B cell (primary cell): ENCODE data around the gene IZUMO1. TPM values are rescaled to one million over a fixed set of nuclear protein-coding genes. Genes with fewer than 3 reads are reported as not detected.

ENCODE experiments used
- ATAC-seq: fragments of 200-7000 bp; cut with Tn5 transposase; one replicate; pipeline ENCODE4 v1.10.0; 2021; ENCODE audit warnings: low read depth, mild to moderate bottlenecking, moderate number of reproducible peaks, moderate library complexity
- CTCF ChIA-PET: fragments of 350-600 bp; sonication (Branson Sonifier 250); formaldehyde crosslinking; loops from one replicate; lab custom pipeline; 2021; ENCODE audit warnings: antibody characterized with exemption, inconsistent platforms; lab: Charles Lee
- POLR2A ChIA-PET: fragments of 350-600 bp; sonication (Branson Sonifier 250); formaldehyde crosslinking; loops from one replicate; lab custom pipeline; 2021; ENCODE audit warnings: antibody characterized with exemption; lab: Charles Lee
- DNase-seq: peaks from one replicate; pipeline ENCODE4 v3.0.0; 2013
- H2AFZ ChIP-seq: 2 replicates; pipeline ENCODE4 v1.6.1; 2012; ENCODE audit warnings: mild to moderate bottlenecking, low read depth, low read length; ENCODE audit not compliant: insufficient read depth, poor library complexity, severe bottlenecking
- H3K27ac ChIP-seq, 2 donors: 1 replicate in 1 of 2; 2 replicates in 1 of 2; pipeline ENCODE4 v1.5.1; 2012 to 2013; ENCODE audit warnings: low read length in 2 of 2, mild to moderate bottlenecking in 2 of 2, moderate library complexity in 1 of 2
- H3K27me3 ChIP-seq, 4 experiments: fragments of 200-600 bp in 1 of 4; sonication (generic) in 1 of 4; replicated peaks in 1 of 4; 1 replicate in 2 of 4; 2 replicates in 2 of 4; pipeline versions ENCODE4 v1.6.1 to v1.7.0; 2013 to 2016; ENCODE audit warnings: low read length in 3 of 4, mild to moderate bottlenecking in 2 of 4, mixed read lengths in 1 of 4, moderate library complexity in 1 of 4; ENCODE audit not compliant: insufficient read depth in 4 of 4, control insufficient read depth in 3 of 4; ENCODE audit errors: control extremely low read depth in 1 of 4
- H3K36me3 ChIP-seq, 2 experiments: replicated peaks in 1 of 2; 1 replicate in 1 of 2; 2 replicates in 1 of 2; pipeline versions ENCODE4 v1.6.1 to v1.7.1; 2013; ENCODE audit warnings: low read length in 1 of 2; ENCODE audit not compliant: insufficient read depth in 2 of 2, control insufficient read depth in 1 of 2; ENCODE audit errors: control extremely low read depth in 1 of 2, extremely low read depth in 1 of 2
- H3K4me1 ChIP-seq, 2 donors: fragments of 200-600 bp in 1 of 2; sonication (generic) in 1 of 2; 1 replicate in 1 of 2; 2 replicates in 1 of 2; pipeline versions ENCODE4 v1.5.1 to v1.6.1; 2013 to 2017; ENCODE audit warnings: low read length in 2 of 2; ENCODE audit not compliant: control insufficient read depth in 2 of 2, insufficient read depth in 2 of 2
- H3K4me2 ChIP-seq: replicated peaks from 2 replicates; pipeline ENCODE3; 2012; ENCODE audit warnings: mild to moderate bottlenecking, low read depth, low read length; ENCODE audit not compliant: poor library complexity, severe bottlenecking
- H3K4me3 ChIP-seq, 5 experiments: fragments of 200-600 bp in 1 of 5; sonication (generic) in 1 of 5; 1 replicate in 3 of 5; 2 replicates in 2 of 5; pipeline versions ENCODE4 v1.5.1 to v1.7.0; 2011 to 2016; ENCODE audit warnings: low read length in 4 of 5, mild to moderate bottlenecking in 4 of 5, low read depth in 2 of 5, control low read depth in 1 of 5, moderate library complexity in 1 of 5; ENCODE audit not compliant: insufficient read depth in 1 of 5; ENCODE audit errors: control extremely low read depth in 1 of 5, extremely low read depth in 1 of 5
- H3K79me2 ChIP-seq: fragments of 200-600 bp; sonication (generic); one replicate; pipeline ENCODE4 v1.6.0; 2016; ENCODE audit warnings: low read length; ENCODE audit not compliant: control insufficient read depth, insufficient read depth
- H3K9ac ChIP-seq: fragments of 200-600 bp; sonication (generic); 2 replicates; pipeline ENCODE4 v1.6.1; 2017; ENCODE audit warnings: mild to moderate bottlenecking, low read length, moderate library complexity
- H3K9me3 ChIP-seq, 3 donors: one replicate each; pipeline versions ENCODE4 v1.6.1 to v1.7.1; 2013; ENCODE audit warnings: low read length in 2 of 3; ENCODE audit not compliant: control insufficient read depth in 2 of 3, insufficient read depth in 1 of 3; ENCODE audit errors: control extremely low read depth in 1 of 3
- H4K20me1 ChIP-seq: 2 replicates; pipeline ENCODE4 v1.6.0; 2012; ENCODE audit warnings: mild to moderate bottlenecking, low read length; ENCODE audit not compliant: insufficient read depth, control insufficient read depth, poor library complexity, severe bottlenecking
- H3K27ac Mint-ChIP-seq: one replicate; pipeline ENCODE4 v1.8.0; 2021; ENCODE audit warnings: mixed read lengths
- H3K27me3 Mint-ChIP-seq: one replicate; pipeline ENCODE4 v1.8.0; 2021; ENCODE audit warnings: mixed read lengths
- H3K4me1 Mint-ChIP-seq: one replicate; pipeline ENCODE4 v1.8.0; 2021; ENCODE audit warnings: mixed read lengths
- H3K4me3 Mint-ChIP-seq: one replicate; pipeline ENCODE4 v1.8.0; 2021; ENCODE audit warnings: mixed read lengths
- H3K9me3 Mint-ChIP-seq: one replicate; pipeline ENCODE4 v1.8.0; 2022; ENCODE audit warnings: mixed read lengths; ENCODE audit not compliant: insufficient read depth
- EZH2 ChIP-seq: IDR thresholded peaks from 2 replicates; pipeline ENCODE4 v1.6.1; 2012; ENCODE audit warnings: borderline replicate concordance, low read depth, mild to moderate bottlenecking, moderate library complexity, low read length; ENCODE audit not compliant: insufficient read depth, poor library complexity, severe bottlenecking
- WGBS: methylation state at CpG from one replicate; pipeline ENCODE4 v1.1.5; 2013; ENCODE audit warnings: missing lambda C conversion rate; ENCODE audit not compliant: insufficient coverage; 5-methylcytosine and 5-hydroxymethylcytosine counted together
- intact Hi-C: fragments of 100-400 bp; cut with micrococcal nuclease; formaldehyde crosslinking; loops from one replicate; pipeline ENCODE4 v1.10.0; 2022
- polyA plus RNA-seq: library from polyadenylated mRNA; depleted of rRNA; stranded (reverse); fragments of >200 nt; gene quantifications from 2 replicates; pipeline ENCODE4 v1.2.3, GENCODE V29; 2012
- total RNA-seq, 2 donors: library from RNA; stranded (reverse); fragments of 120-200 nt in 1 of 2; gene quantifications; 1 replicate in 1 of 2; 2 replicates in 1 of 2; pipeline versions ENCODE4 v1.2.3 to v1.2.4, GENCODE V29; 2013 to 2022
- TF ChIP-seq, protein P1 (sequence below): fragments of 200-600 bp; IDR thresholded peaks from one replicate; pipeline ENCODE4 v1.8.0; 2022; ENCODE audit warnings: antibody characterized with exemption, mild to moderate bottlenecking

IZUMO1 gene
- total and polyA plus RNA-seq, 2 donors (not counting 1 experiment from before 2014, with no cell fraction given): not detected

DNA sequence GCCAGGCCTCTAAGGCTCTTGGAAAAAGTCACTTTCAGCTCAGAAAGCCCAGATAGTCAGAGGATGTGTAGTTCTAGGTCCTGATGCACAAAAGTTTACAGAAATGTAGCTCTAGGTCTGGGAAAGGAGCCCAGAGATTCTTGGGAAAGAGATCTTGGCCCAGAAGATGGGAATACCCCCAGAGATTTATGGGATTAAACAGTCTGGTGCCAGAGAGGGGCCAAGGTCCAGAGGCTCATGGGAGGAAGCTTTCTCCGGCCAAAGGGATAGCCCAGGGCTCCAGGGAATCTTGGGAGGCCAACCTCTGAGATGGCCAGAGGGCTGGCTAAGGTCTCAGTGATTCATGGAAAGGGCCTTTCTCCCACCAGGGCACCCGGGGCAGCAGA is 49.0 kb upstream of the IZUMO1 start:
- POLR2A ChIA-PET: interaction anchor here (0.5 to 2.1 kb wide), 11 partner anchors 11 to 175 kb away, joined by 3 to 9 read pairs (median 5); partner anchors contain the start of genes BCAT2, CA11 and HSD17B14
- no peaks in the 10 kb centered on the region for H3K27me3 ChIP-seq
- DNase-seq (no peak), ATAC-seq (no peak)
- H3K9ac ChIP-seq: peak overlapping the region; percentile 68
- no peaks in the 10 kb centered on the region for H3K9me3 ChIP-seq
- H3K27ac ChIP-seq: peak overlapping the region; percentile 30 to 62
- WGBS: 92% methylated on average over 2 of the region's 2 CpGs
- no peaks in the 10 kb centered on the region for H4K20me1 ChIP-seq
- CTCF ChIA-PET: interaction anchor here (0.7 to 17.5 kb wide), 28 partner anchors 8 to 774 kb away, joined by 3 to 553 read pairs (median 4); partner anchors contain the start of genes BCAT2, CA11, GYS1 and HSD17B14
- Mint-ChIP-seq H3K4me3 (peak overlapping the region; percentile 98), H3K4me1 (peaks cover 11% of the 10 kb centered on the region), H3K9me3 (no peaks in the 10 kb centered on the region), H3K27me3 (no peaks in the 10 kb centered on the region), H3K27ac (peak overlapping the region; percentile 93)
- H3K4me3 ChIP-seq: peak overlapping the region in 4 of 5 experiments; percentile 50 to 68 (median 64)
- no peaks in the 10 kb centered on the region for H3K79me2 ChIP-seq
- TF ChIP-seq, protein P1, sequence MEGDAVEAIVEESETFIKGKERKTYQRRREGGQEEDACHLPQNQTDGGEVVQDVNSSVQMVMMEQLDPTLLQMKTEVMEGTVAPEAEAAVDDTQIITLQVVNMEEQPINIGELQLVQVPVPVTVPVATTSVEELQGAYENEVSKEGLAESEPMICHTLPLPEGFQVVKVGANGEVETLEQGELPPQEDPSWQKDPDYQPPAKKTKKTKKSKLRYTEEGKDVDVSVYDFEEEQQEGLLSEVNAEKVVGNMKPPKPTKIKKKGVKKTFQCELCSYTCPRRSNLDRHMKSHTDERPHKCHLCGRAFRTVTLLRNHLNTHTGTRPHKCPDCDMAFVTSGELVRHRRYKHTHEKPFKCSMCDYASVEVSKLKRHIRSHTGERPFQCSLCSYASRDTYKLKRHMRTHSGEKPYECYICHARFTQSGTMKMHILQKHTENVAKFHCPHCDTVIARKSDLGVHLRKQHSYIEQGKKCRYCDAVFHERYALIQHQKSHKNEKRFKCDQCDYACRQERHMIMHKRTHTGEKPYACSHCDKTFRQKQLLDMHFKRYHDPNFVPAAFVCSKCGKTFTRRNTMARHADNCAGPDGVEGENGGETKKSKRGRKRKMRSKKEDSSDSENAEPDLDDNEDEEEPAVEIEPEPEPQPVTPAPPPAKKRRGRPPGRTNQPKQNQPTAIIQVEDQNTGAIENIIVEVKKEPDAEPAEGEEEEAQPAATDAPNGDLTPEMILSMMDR: no peak
- no peak for TF ChIP-seq EZH2
- intact Hi-C loops: loop anchor here (1.0 to 5.0 kb wide), 10 partner anchors 15 to 971 kb away; partner anchors contain the start of genes AP2A1, DBP, FTL and GYS1
- H3K4me2 ChIP-seq: peak overlapping the region; percentile 80
- H3K36me3 ChIP-seq: no peaks in the 10 kb centered on the region
- H2AFZ ChIP-seq: peak overlapping the region; percentile 75
- H3K4me1 ChIP-seq: peaks cover 3 to 10% of the 10 kb centered on the region in 2 donors
